Astrocyte (in vitro differentiated cells and primary cell): Measurements from ENCODE around the gene COA7.

Source experiments
- CTCF ChIP-seq: IDR thresholded peaks from 2 replicates; pipeline ENCODE4 v1.5.1; 2011; ENCODE audit warnings: low read depth, mild to moderate bottlenecking, inconsistent platforms, low read length, moderate library complexity; ENCODE audit not compliant: insufficient read depth
- EZH2 ChIP-seq: IDR thresholded peaks from 2 replicates; pipeline ENCODE4 v1.6.1; 2012; ENCODE audit warnings: mild to moderate bottlenecking, low read length, inconsistent platforms; ENCODE audit not compliant: insufficient read depth

GRCh38 chr1:52683367-52683940 lies 14.7 kb downstream of the COA7 start:
- TF ChIP-seq EZH2 (no peak), CTCF (no peak)
